ENCODE data around the gene ACOXL. TPM values are rescaled to one million over a fixed set of nuclear protein-coding genes. Genes with fewer than 3 reads are reported as not detected.

ACOXL gene
- total and polyA plus RNA-seq, 10 of the 15 experiments (the other 5 are each of a cell fraction or from before 2014, with no cell fraction given) = 0.05 to 1.3 (median 0.71) TPM

GRCh38 chr2:110708455-110708854 lies 23.9 kb upstream of the ACOXL start:
- no peak overlapping the region for H3K27ac ChIP-seq (ENCODE audit: control insufficient read depth, insufficient read depth)

More at GRCh38 chr2:110708455-110708854, 23.9 kb upstream of the ACOXL start:
- Histone ChIP-seq H3K9ac (ENCODE audit: control insufficient read depth, insufficient read depth, low read length) (no peak overlapping the region), H3K4me2 (ENCODE audit: control insufficient read depth, insufficient read depth) (no peak overlapping the region), H2AFZ (ENCODE audit: control insufficient read depth, low read depth, low read length) (no peak overlapping the region), H3K4me1 (ENCODE audit: control insufficient read depth, insufficient read depth, low read length) (no peaks in the 10 kb centered on the region), H3K79me2 (ENCODE audit: control insufficient read depth, insufficient read depth, low read length) (no peaks in the 10 kb centered on the region), H3K36me3 (ENCODE audit: control insufficient read depth in 2 of 2, insufficient read depth in 2 of 2, low read length in 1 of 2) (no peaks in the 10 kb centered on the region), H3K27me3 (replicated peaks in 1 of 2; ENCODE audit: control insufficient read depth in 2 of 2, insufficient read depth in 2 of 2, low read length in 1 of 2) (no peaks in the 10 kb centered on the region), H3K4me3 (no peak overlapping the region), H3K9me3 (replicated peaks; ENCODE audit: control insufficient read depth, insufficient read depth, low read length) (no peaks in the 10 kb centered on the region), H4K20me1 (ENCODE audit: control insufficient read depth, insufficient read depth) (no peaks in the 10 kb centered on the region)
- SMC1A ChIA-PET (ENCODE audit: uncharacterized antibody, unreplicated experiment) = interaction anchor here (1.1 kb wide), 1 partner anchor 34 kb away, joined by 4 read pairs; no protein-coding TSS in a partner anchor
- TF ChIP-seq CHD1 (IDR thresholded peaks at IDR 0.05; ENCODE audit: low read depth, low read length) = no peak
- TF ChIP-seq BACH1 (IDR thresholded peaks at IDR 0.05; ENCODE audit: borderline replicate concordance) = no peak
- TF ChIP-seq, protein P1, sequence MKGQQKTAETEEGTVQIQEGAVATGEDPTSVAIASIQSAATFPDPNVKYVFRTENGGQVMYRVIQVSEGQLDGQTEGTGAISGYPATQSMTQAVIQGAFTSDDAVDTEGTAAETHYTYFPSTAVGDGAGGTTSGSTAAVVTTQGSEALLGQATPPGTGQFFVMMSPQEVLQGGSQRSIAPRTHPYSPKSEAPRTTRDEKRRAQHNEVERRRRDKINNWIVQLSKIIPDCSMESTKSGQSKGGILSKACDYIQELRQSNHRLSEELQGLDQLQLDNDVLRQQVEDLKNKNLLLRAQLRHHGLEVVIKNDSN (IDR thresholded peaks at IDR 0.05; ENCODE audit: borderline replicate concordance, extremely low read length, insufficient read depth, low read depth, low read length) = no peak
- no peak for TF ChIP-seq SMC3 (IDR thresholded peaks at IDR 0.05; ENCODE audit: borderline replicate concordance, low read length)
- TF ChIP-seq MXI1 (IDR thresholded peaks at IDR 0.05; ENCODE audit: low read depth, low read length) = no peak
- no peak for TF ChIP-seq FOS (IDR thresholded peaks at IDR 0.05; ENCODE audit: borderline replicate concordance, extremely low read depth, insufficient read length)
- TF ChIP-seq, protein P2, sequence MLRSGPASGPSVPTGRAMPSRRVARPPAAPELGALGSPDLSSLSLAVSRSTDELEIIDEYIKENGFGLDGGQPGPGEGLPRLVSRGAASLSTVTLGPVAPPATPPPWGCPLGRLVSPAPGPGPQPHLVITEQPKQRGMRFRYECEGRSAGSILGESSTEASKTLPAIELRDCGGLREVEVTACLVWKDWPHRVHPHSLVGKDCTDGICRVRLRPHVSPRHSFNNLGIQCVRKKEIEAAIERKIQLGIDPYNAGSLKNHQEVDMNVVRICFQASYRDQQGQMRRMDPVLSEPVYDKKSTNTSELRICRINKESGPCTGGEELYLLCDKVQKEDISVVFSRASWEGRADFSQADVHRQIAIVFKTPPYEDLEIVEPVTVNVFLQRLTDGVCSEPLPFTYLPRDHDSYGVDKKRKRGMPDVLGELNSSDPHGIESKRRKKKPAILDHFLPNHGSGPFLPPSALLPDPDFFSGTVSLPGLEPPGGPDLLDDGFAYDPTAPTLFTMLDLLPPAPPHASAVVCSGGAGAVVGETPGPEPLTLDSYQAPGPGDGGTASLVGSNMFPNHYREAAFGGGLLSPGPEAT (IDR thresholded peaks at IDR 0.05; ENCODE audit: low read depth) = no peak
- no peak for TF ChIP-seq TCF7 (IDR thresholded peaks at IDR 0.05; ENCODE audit: borderline replicate concordance)
- no peak for TF ChIP-seq POLR2AphosphoS5 (IDR thresholded peaks at IDR 0.05; ENCODE audit: low read length)
- TF ChIP-seq HDAC6 (IDR thresholded peaks at IDR 0.05; ENCODE audit: unreplicated experiment) = no peak
- TF ChIP-seq ZNF24 (IDR thresholded peaks at IDR 0.05) = no peak
- no peak for TF ChIP-seq BHLHE40 (IDR thresholded peaks at IDR 0.05; ENCODE audit: borderline replicate concordance in 1 of 2, low read depth in 2 of 2, low read length in 1 of 2)
- TF ChIP-seq EZH2 (IDR thresholded peaks at IDR 0.05; ENCODE audit: borderline replicate concordance, control insufficient read depth, low read depth, low read length) = no peak
- no peak for TF ChIP-seq ATF7 (IDR thresholded peaks at IDR 0.05; ENCODE audit: low read depth)
- TF ChIP-seq ZNF384 (IDR thresholded peaks at IDR 0.05; ENCODE audit: borderline replicate concordance, low read depth, low read length) = no peak
- TF ChIP-seq ZBTB40 (IDR thresholded peaks at IDR 0.05; ENCODE audit: borderline replicate concordance) = no peak
- WGBS (ENCODE audit: insufficient coverage, insufficient replicate concordance, low lambda C conversion rate, missing lambda C conversion rate) = 0% methylated on average over 1 of the region's 1 CpG
- intact Hi-C loops (cut with micrococcal nuclease; ENCODE audit: unreplicated experiment) = no loop called here
- in situ Hi-C loops (cut with MboI) = no loop called here
- no TSS peak for BruUV-seq (replicated peaks)
- DNase-seq (ENCODE audit: low read depth, low spot score) = no peak
- RAD21 ChIA-PET (ENCODE audit: unreplicated experiment) = no interaction called here
- POLR2A ChIA-PET = no interaction called here
- CTCF ChIA-PET = no interaction called here
- no peak for ATAC-seq
- no peak for FAIRE-seq

Data from GM12878 (cell line).